HEK293 (cell line): ENCODE results near the gene LZTR1.
A peak's percentile ranks its signal among the peaks of the same experiment; 100 is the strongest.

ENCODE experiments used
- CTCF ChIA-PET: fragments of 350-600 bp; formaldehyde crosslinking; extraction: SDS; loops from one replicate; lab custom pipeline; 2021; ENCODE audit warnings: antibody characterized with exemption; lab: Yijun Ruan, JAX
- POLR2A ChIA-PET: fragments of 300-600 bp; formaldehyde crosslinking; extraction: SDS; loops from one replicate; lab custom pipeline; 2020; ENCODE audit warnings: antibody characterized with exemption, inconsistent platforms; lab: Yijun Ruan, JAX
- H3K27ac ChIP-seq: fragments of 200-500 bp; sonication (Bioruptor generic); 2 replicates; pipeline ENCODE4 v1.5.1; 2014; ENCODE audit warnings: low read depth, low read length, control low read depth, inconsistent platforms; ENCODE audit errors: extremely low read depth
- H3K36me3 ChIP-seq, 2 experiments: fragments of 200-500 bp in 1 of 2; sonication (Bioruptor generic) in 1 of 2; 1 replicate in 1 of 2; 2 replicates in 1 of 2; pipeline ENCODE4 v1.5.1; 2014 to 2017; ENCODE audit warnings: inconsistent platforms in 2 of 2, low read length in 2 of 2; ENCODE audit not compliant: control insufficient read depth in 2 of 2, insufficient read depth in 1 of 2
- H3K4me1 ChIP-seq: fragments of 200-500 bp; sonication (Bioruptor generic); 2 replicates; pipeline ENCODE4 v1.5.1; 2014; ENCODE audit warnings: mild to moderate bottlenecking, low read length, inconsistent platforms; ENCODE audit not compliant: control insufficient read depth, insufficient read depth
- H3K4me3 ChIP-seq: 2 replicates; pipeline ENCODE4 v1.5.1; 2011; ENCODE audit warnings: low read depth, mild to moderate bottlenecking, control low read depth, low read length, moderate library complexity
- H3K9me3 ChIP-seq: fragments of 200-500 bp; sonication (Bioruptor generic); 2 replicates; pipeline ENCODE4 v1.5.1; 2014; ENCODE audit warnings: low read depth, low read length, inconsistent platforms; ENCODE audit not compliant: control insufficient read depth, insufficient read depth
- BCL11B ChIP-seq: fragments of 450-650 bp; formaldehyde crosslinking; IDR thresholded peaks from 2 replicates; pipeline ENCODE4 v1.5.1; 2016; ENCODE audit warnings: low read depth, missing biosample characterization, missing genetic modification characterization
- GLIS1 ChIP-seq: fragments of 450-650 bp; formaldehyde crosslinking; IDR thresholded peaks from 2 replicates; pipeline ENCODE4 v1.5.1; 2016; ENCODE audit warnings: missing biosample characterization, missing genetic modification characterization
- GLIS2 ChIP-seq: fragments of 450-650 bp; formaldehyde crosslinking; IDR thresholded peaks from 2 replicates; pipeline ENCODE4 v1.5.1; 2016; ENCODE audit warnings: missing biosample characterization, missing genetic modification characterization
- HOXA7 ChIP-seq: sonication (generic); formaldehyde crosslinking; IDR thresholded peaks from 2 replicates; pipeline ENCODE4 v1.8.1; 2022; ENCODE audit warnings: missing genetic modification reagents, borderline replicate concordance
- PATZ1 ChIP-seq: fragments of 450-650 bp; formaldehyde crosslinking; IDR thresholded peaks from 2 replicates; pipeline ENCODE4 v1.5.1; 2016; ENCODE audit warnings: missing biosample characterization, missing genetic modification characterization
- WT1 ChIP-seq: fragments of 450-650 bp; formaldehyde crosslinking; IDR thresholded peaks from 2 replicates; pipeline ENCODE4 v1.5.1; 2016; ENCODE audit warnings: missing biosample characterization, missing genetic modification characterization
- YY1 ChIP-seq: fragments of 450-650 bp; formaldehyde crosslinking; IDR thresholded peaks from 2 replicates; pipeline ENCODE4 v1.5.1; 2018; ENCODE audit warnings: missing biosample characterization, missing genetic modification characterization
- ZNF112 ChIP-seq: fragments of 450-650 bp; formaldehyde crosslinking; IDR thresholded peaks from 2 replicates; pipeline ENCODE4 v1.5.0; 2017; ENCODE audit warnings: missing biosample characterization, missing genetic modification characterization
- ZNF146 ChIP-seq: fragments of 450-650 bp; formaldehyde crosslinking; IDR thresholded peaks from 2 replicates; pipeline ENCODE4 v1.5.1; 2016; ENCODE audit warnings: missing biosample characterization, missing genetic modification characterization
- ZNF223 ChIP-seq: fragments of 450-650 bp; formaldehyde crosslinking; IDR thresholded peaks from 2 replicates; pipeline ENCODE4 v1.5.1; 2016; ENCODE audit warnings: missing biosample characterization, missing genetic modification characterization
- ZNF335 ChIP-seq: fragments of 450-650 bp; formaldehyde crosslinking; conservative IDR thresholded peaks from 2 replicates; pipeline ENCODE4 v1.5.1; 2016; ENCODE audit warnings: missing biosample characterization, missing genetic modification characterization
- ZNF426 ChIP-seq: fragments of 450-650 bp; formaldehyde crosslinking; IDR thresholded peaks from 2 replicates; pipeline ENCODE4 v1.5.1; 2017; ENCODE audit warnings: missing biosample characterization, missing genetic modification characterization, mild to moderate bottlenecking, inconsistent platforms, moderate library complexity
- ZNF596 ChIP-seq: fragments of 450-650 bp; IDR thresholded peaks from 2 replicates; pipeline ENCODE4 v1.5.0; 2018; ENCODE audit warnings: missing biosample characterization, mild to moderate bottlenecking, missing genetic modification characterization, moderate library complexity
- ZNF626 ChIP-seq: fragments of 450-650 bp; sonication (Bioruptor Pico); formaldehyde crosslinking; IDR thresholded peaks from 2 replicates; pipeline ENCODE4 v1.5.1; 2018; ENCODE audit warnings: missing biosample characterization, missing genetic modification characterization, inconsistent platforms
- ZSCAN23 ChIP-seq: fragments of 450-650 bp; formaldehyde crosslinking; IDR thresholded peaks from 2 replicates; pipeline ENCODE4 v1.5.1; 2016; ENCODE audit warnings: missing biosample characterization, missing genetic modification characterization
- TF ChIP-seq, protein P1 (sequence below): fragments of 450-650 bp; formaldehyde crosslinking; IDR thresholded peaks from 2 replicates; pipeline ENCODE4 v1.5.1; 2016; ENCODE audit warnings: missing biosample characterization, missing genetic modification characterization

The LZTR1 gene

DNA sequence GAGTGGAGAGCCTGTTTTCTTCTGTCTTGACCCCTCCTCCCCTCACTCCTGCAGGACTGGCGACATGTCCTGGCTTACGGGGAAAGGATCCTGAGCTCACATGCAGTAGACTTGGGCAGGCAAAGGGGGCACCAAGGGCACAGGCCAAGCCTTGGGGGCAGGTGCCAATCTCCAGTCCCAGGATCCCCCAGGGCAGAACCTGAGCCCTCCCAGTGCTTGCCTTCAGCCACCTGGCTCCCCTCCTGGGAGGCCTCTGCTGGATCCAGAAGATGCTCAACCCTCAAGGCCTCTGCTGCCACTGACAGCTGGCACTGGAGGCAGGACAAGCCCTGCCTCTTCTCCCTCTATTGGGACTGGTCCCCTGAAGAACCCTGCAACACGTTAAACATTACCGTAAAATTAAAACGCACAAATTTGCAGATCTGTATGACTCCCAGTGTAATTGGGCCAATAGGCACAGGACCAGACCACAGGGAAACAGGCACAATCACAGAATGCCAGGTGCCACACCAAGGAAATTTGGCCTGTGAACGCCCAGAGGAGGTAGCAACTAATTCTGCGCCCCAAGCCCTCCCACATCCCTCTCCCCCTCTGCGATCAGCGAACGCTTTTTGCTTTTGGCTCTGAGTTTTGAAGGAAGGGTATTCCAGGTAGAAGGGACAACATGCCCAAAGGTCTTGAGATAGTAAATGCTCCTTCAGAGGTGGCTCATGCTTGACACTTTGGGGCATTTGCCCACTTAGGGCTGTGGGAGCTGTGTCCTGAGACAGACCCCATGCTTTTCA is 967 bp upstream of the LZTR1 start:
- Histone ChIP-seq H3K27ac (peak overlapping the region; percentile 62), H3K4me1 (no peaks in the 10 kb centered on the region), H3K36me3 (peaks cover under 1 to 25% of the 10 kb centered on the region in 2 experiments; a peak in 2 of 3 replicates), H3K4me3 (peak overlapping the region; percentile 78), H3K9me3 (no peaks in the 10 kb centered on the region)
- TF ChIP-seq GLIS2 (tag by site-specific recombination), result peak; percentile 25; the same call in 1 of the 2 replicates
- TF ChIP-seq ZNF112 (tag by site-specific recombination), result no peak
- no peak for TF ChIP-seq WT1
- peak; percentile 48 for TF ChIP-seq GLIS1 (tag by site-specific recombination)
- TF ChIP-seq, protein P1, sequence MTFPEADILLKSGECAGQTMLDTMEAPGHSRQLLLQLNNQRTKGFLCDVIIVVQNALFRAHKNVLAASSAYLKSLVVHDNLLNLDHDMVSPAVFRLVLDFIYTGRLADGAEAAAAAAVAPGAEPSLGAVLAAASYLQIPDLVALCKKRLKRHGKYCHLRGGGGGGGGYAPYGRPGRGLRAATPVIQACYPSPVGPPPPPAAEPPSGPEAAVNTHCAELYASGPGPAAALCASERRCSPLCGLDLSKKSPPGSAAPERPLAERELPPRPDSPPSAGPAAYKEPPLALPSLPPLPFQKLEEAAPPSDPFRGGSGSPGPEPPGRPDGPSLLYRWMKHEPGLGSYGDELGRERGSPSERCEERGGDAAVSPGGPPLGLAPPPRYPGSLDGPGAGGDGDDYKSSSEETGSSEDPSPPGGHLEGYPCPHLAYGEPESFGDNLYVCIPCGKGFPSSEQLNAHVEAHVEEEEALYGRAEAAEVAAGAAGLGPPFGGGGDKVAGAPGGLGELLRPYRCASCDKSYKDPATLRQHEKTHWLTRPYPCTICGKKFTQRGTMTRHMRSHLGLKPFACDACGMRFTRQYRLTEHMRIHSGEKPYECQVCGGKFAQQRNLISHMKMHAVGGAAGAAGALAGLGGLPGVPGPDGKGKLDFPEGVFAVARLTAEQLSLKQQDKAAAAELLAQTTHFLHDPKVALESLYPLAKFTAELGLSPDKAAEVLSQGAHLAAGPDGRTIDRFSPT (tag by site-specific recombination), result peak; percentile 53
- POLR2A ChIA-PET, result interaction anchor here (0.7 to 3.7 kb wide), 8 partner anchors 9 to 95 kb away, joined by 3 to 80 read pairs (median 20); partner anchors contain the start of gene THAP7
- CTCF ChIA-PET, result interaction anchor here (0.6 to 3.2 kb wide), 6 partner anchors 10 to 190 kb away, joined by 3 to 14 read pairs (median 6); partner anchors contain the start of gene AIFM3

GRCh38 chr22:20982563-20982882 is 426 bp downstream of the LZTR1 start:
- ChIA-PET POLR2A (interaction anchor here (0.6 to 3.7 kb wide), 41 partner anchors 9 to 205 kb away, joined by 3 to 80 read pairs (median 4); partner anchors contain the start of genes AIFM3, CRKL, P2RX6 and THAP7), CTCF (interaction anchor here (0.6 to 3.2 kb wide), 12 partner anchors 8 to 208 kb away, joined by 3 to 14 read pairs (median 4); partner anchors contain the start of gene AIFM3)
- Histone ChIP-seq H3K36me3 (peaks cover 4 to 38% of the 10 kb centered on the region in 2 experiments; a peak in 2 of 3 replicates), H3K27ac (peak overlapping the region; percentile 62; the same call in 1 of the 2 replicates), H3K4me1 (no peaks in the 10 kb centered on the region)
- TF ChIP-seq ZNF335 (tag by site-specific recombination) (0 out of 2 replicates have a peak, but pooled peaks have one; percentile 45), ZNF626 (tag by site-specific recombination) (no peak), ZNF223 (tag by site-specific recombination) (no peak), HOXA7 (CRISPR knock-in tag) (no peak), PATZ1 (no peak), ZNF596 (tag by site-specific recombination) (no peak), ZNF426 (no peak), ZSCAN23 (tag by site-specific recombination) (no peak), ZNF146 (tag by site-specific recombination) (no peak), BCL11B (tag by site-specific recombination) (peak; percentile 1; the same call in 1 of the 2 replicates), YY1 (no peak)
- TF ChIP-seq, all 188 proteins: peak for 2
- H3K9me3 ChIP-seq, result no peaks in the 10 kb centered on the region
- H3K4me3 ChIP-seq, result peak overlapping the region; percentile 78
